Measurements from ENCODE around the gene MRM2.

GRCh38 chr7:2210551-2211258 lies 31.3 kb downstream of the MRM2 start:
- no peak for TF ChIP-seq CTCF (IDR thresholded peaks at IDR 0.05)
- no peak for TF ChIP-seq ZFX (IDR thresholded peaks at IDR 0.05; ENCODE audit: borderline replicate concordance)
